Measurements from ENCODE around the gene ADCY2.

DNA sequence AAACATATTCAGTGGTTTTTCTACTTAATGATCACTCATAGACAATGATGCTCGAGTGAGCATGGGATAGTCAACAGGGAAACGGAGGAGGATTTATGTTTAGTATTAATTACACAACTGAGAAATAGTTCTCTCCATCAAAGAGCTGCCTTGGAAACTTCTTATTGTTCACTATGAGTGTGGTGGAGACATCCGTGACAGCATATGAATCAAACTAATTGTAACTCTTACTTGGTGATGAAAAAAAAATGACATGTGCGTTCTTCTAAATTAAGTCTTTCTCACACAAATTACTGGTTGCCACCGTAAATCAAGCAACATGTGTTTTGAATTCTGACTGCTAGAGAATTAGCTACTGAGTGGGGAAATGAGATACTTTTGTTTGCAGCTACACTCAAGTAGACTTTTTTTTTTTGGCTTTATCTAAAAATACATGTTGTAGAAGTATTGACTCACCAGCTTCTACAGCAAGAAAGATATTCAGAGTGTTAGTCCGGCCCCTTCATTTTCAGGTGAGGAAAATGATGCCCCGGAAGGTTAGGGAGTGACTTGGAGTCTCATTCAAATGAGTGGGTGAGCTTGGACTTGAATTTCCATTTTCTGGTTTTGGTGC, 275.5 kb downstream of the ADCY2 start:
- TF ChIP-seq CTCF (optimal IDR thresholded peaks at IDR 0.05 in 1 of 3, IDR thresholded peaks at IDR 0.05 in 1 of 3, conservative IDR thresholded peaks at IDR 0.05 in 1 of 3; ENCODE audit: extremely low read depth in 1 of 3, insufficient read depth in 2 of 3, low read length in 3 of 3) = no peak
- TF ChIP-seq EZH2 (IDR thresholded peaks at IDR 0.05; ENCODE audit: low read length) = no peak

Measured in keratinocyte (primary cell).